H9 (cell line): Measurements from ENCODE around the gene SLC15A3. TPM values are rescaled to one million over a fixed set of nuclear protein-coding genes. Genes with fewer than 3 reads are reported as not detected.

Experiments
- DNase-seq: peaks from one replicate; pipeline ENCODE4 v3.0.0-alpha.2; 2017
- H2AFZ ChIP-seq: one replicate; pipeline ENCODE4 v1.6.1; 2013; ENCODE audit warnings: mild to moderate bottlenecking, low read length, control low read depth, moderate library complexity
- H2AK5ac ChIP-seq: 2 replicates; pipeline ENCODE4 v1.6.1; 2013; ENCODE audit warnings: low read length, control low read depth, mixed read lengths; ENCODE audit not compliant: insufficient read length
- H2BK120ac ChIP-seq: one replicate; pipeline ENCODE4 v1.6.1; 2013; ENCODE audit warnings: low read depth, mild to moderate bottlenecking, low read length, control low read depth, inconsistent platforms; ENCODE audit not compliant: poor library complexity, severe bottlenecking
- H2BK12ac ChIP-seq: 2 replicates; pipeline ENCODE4 v1.6.1; 2013; ENCODE audit warnings: low read length, control low read depth, mixed read lengths, low read depth; ENCODE audit not compliant: insufficient read length
- H2BK15ac ChIP-seq: 2 replicates; pipeline ENCODE4 v1.6.1; 2013; ENCODE audit warnings: low read depth, low read length, control low read depth
- H2BK20ac ChIP-seq: one replicate; pipeline ENCODE4 v1.6.1; 2013; ENCODE audit warnings: low read depth, mild to moderate bottlenecking, low read length, control low read depth, inconsistent platforms; ENCODE audit not compliant: poor library complexity, severe bottlenecking
- H2BK5ac ChIP-seq: 2 replicates; pipeline ENCODE4 v1.6.1; 2013; ENCODE audit warnings: low read length, control low read depth, mixed read lengths; ENCODE audit not compliant: insufficient read length
- H3K14ac ChIP-seq: 2 replicates; pipeline ENCODE4 v1.6.1; 2013; ENCODE audit warnings: low read length, control low read depth; ENCODE audit not compliant: insufficient read depth
- H3K18ac ChIP-seq: 2 replicates; pipeline ENCODE4 v1.6.1; 2013; ENCODE audit warnings: low read depth, mild to moderate bottlenecking, mixed read lengths, low read length, control low read depth; ENCODE audit not compliant: insufficient read length
- H3K23ac ChIP-seq: 2 replicates; pipeline ENCODE4 v1.6.1; 2013; ENCODE audit warnings: low read length, control low read depth, mixed read lengths, low read depth; ENCODE audit not compliant: insufficient read length
- H3K23me2 ChIP-seq: 2 replicates; pipeline ENCODE4 v1.6.1; 2013; ENCODE audit warnings: low read depth, mild to moderate bottlenecking, mixed read lengths, low read length, control low read depth; ENCODE audit not compliant: insufficient read length, poor library complexity, severe bottlenecking
- H3K27ac ChIP-seq: 2 replicates; pipeline ENCODE4 v1.5.1; 2013; ENCODE audit warnings: low read length, control low read depth, mixed read lengths, low read depth; ENCODE audit not compliant: insufficient read length
- H3K27me3 ChIP-seq: 2 replicates; pipeline ENCODE4 v1.6.1; 2013; ENCODE audit warnings: low read length, control low read depth, inconsistent platforms; ENCODE audit not compliant: insufficient read depth
- H3K4ac ChIP-seq: 2 replicates; pipeline ENCODE4 v1.6.1; 2013; ENCODE audit warnings: low read depth, mild to moderate bottlenecking, control low read depth, inconsistent platforms, low read length, moderate library complexity
- H3K4me1 ChIP-seq: 2 replicates; pipeline ENCODE4 v1.6.1; 2013; ENCODE audit warnings: low read length, control low read depth, inconsistent platforms; ENCODE audit not compliant: insufficient read depth
- H3K4me2 ChIP-seq: 2 replicates; pipeline ENCODE4 v1.6.1; 2013; ENCODE audit warnings: low read length, control low read depth, mixed read lengths; ENCODE audit not compliant: insufficient read length, insufficient read depth
- H3K56ac ChIP-seq: 2 replicates; pipeline ENCODE4 v1.6.1; 2013; ENCODE audit warnings: low read depth, mild to moderate bottlenecking, mixed read lengths, low read length, control low read depth; ENCODE audit not compliant: insufficient read length
- H3K79me1 ChIP-seq: 2 replicates; pipeline ENCODE4 v1.6.1; 2013; ENCODE audit warnings: low read depth, mild to moderate bottlenecking, moderate library complexity, low read length, control low read depth, inconsistent platforms; ENCODE audit not compliant: insufficient read depth, poor library complexity, severe bottlenecking
- H3K79me2 ChIP-seq: 2 replicates; pipeline ENCODE4 v1.6.1; 2013; ENCODE audit warnings: low read length, control low read depth, inconsistent platforms; ENCODE audit not compliant: insufficient read depth
- H3K9ac ChIP-seq: 2 replicates; pipeline ENCODE4 v1.6.1; 2013; ENCODE audit warnings: low read length, control low read depth, mixed read lengths; ENCODE audit not compliant: insufficient read length; ENCODE audit errors: extremely low read depth
- H3K9me3 ChIP-seq: one replicate; pipeline ENCODE4 v1.6.1; 2013; ENCODE audit warnings: low read depth, low read length, inconsistent platforms; ENCODE audit not compliant: control insufficient read depth
- H3T11ph ChIP-seq: one replicate; pipeline ENCODE4 v1.6.1; 2013; ENCODE audit warnings: mild to moderate bottlenecking, low read length, control low read depth, inconsistent platforms
- H4K20me1 ChIP-seq: one replicate; pipeline ENCODE4 v1.6.1; 2013; ENCODE audit not compliant: control insufficient read depth, insufficient read length, insufficient read depth
- H4K5ac ChIP-seq: 2 replicates; pipeline ENCODE4 v1.6.1; 2013; ENCODE audit warnings: low read depth, mild to moderate bottlenecking, mixed read lengths, low read length, control low read depth; ENCODE audit not compliant: insufficient read length
- H4K8ac ChIP-seq: replicated peaks from 2 replicates; pipeline ENCODE4 v1.6.1; 2013; ENCODE audit warnings: low read length, control low read depth, mixed read lengths, low read depth; ENCODE audit not compliant: insufficient read length
- H4K91ac ChIP-seq: 2 replicates; pipeline ENCODE4 v1.6.1; 2013; ENCODE audit warnings: low read depth, mild to moderate bottlenecking, moderate library complexity, mixed read lengths, low read length, control low read depth; ENCODE audit not compliant: insufficient read length
- H3K27ac Mint-ChIP-seq, 3 experiments: 2 replicates in 2 of 3; 3 replicates in 1 of 3; pipeline ENCODE4 v1.8.0; 2020 to 2021; ENCODE audit warnings: mixed read lengths in 3 of 3, mild to moderate bottlenecking in 1 of 3, moderate library complexity in 1 of 3
- H3K27me3 Mint-ChIP-seq: 2 replicates; pipeline ENCODE4 v1.8.0; 2021; ENCODE audit warnings: low read depth, mild to moderate bottlenecking, moderate library complexity, mixed read lengths
- H3K36me3 Mint-ChIP-seq, 3 experiments: 2 replicates in 2 of 3; 3 replicates in 1 of 3; pipeline ENCODE4 v1.8.0; 2020 to 2021; ENCODE audit warnings: low read depth in 3 of 3, mixed read lengths in 3 of 3; ENCODE audit not compliant: insufficient read depth in 1 of 3
- H3K4me1 Mint-ChIP-seq, 2 experiments: 2 replicates each; pipeline ENCODE4 v1.8.0; 2020; ENCODE audit warnings: mixed read lengths in 2 of 2
- H3K4me3 Mint-ChIP-seq, 2 experiments: 2 replicates in 1 of 2; 3 replicates in 1 of 2; pipeline ENCODE4 v1.8.0; 2020 to 2021; ENCODE audit warnings: mild to moderate bottlenecking in 2 of 2, mixed read lengths in 2 of 2, moderate library complexity in 1 of 2
- H3K9me3 Mint-ChIP-seq, 2 experiments: 2 replicates in 1 of 2; 3 replicates in 1 of 2; pipeline ENCODE4 v1.8.0; 2020; ENCODE audit warnings: mild to moderate bottlenecking in 2 of 2, mixed read lengths in 2 of 2, moderate library complexity in 1 of 2
- WGBS: extraction: QIAGEN DNeasy Blood & Tissue Kit; methylation state at CpG from one replicate; pipeline ENCODE4 v1.1.7; 2013; ENCODE audit warnings: missing lambda C conversion rate, low lambda C conversion rate, mixed read lengths; ENCODE audit not compliant: insufficient read length; ENCODE audit errors: extremely low coverage; 5-methylcytosine and 5-hydroxymethylcytosine counted together
- total RNA-seq: library from RNA; stranded (reverse); gene quantifications from 2 replicates; pipeline ENCODE4 v1.2.1, GENCODE V29; 2021
- TF ChIP-seq, protein P1 (sequence below): fragments of 200-600 bp; sonication (generic); conservative IDR thresholded peaks from 3 replicates; pipeline ENCODE4 v1.8.0; 2021; ENCODE audit warnings: antibody characterized with exemption, mild to moderate bottlenecking

Gene SLC15A3
- total RNA-seq, 1 experiment from 2014 or later: 7.0 TPM

DNA sequence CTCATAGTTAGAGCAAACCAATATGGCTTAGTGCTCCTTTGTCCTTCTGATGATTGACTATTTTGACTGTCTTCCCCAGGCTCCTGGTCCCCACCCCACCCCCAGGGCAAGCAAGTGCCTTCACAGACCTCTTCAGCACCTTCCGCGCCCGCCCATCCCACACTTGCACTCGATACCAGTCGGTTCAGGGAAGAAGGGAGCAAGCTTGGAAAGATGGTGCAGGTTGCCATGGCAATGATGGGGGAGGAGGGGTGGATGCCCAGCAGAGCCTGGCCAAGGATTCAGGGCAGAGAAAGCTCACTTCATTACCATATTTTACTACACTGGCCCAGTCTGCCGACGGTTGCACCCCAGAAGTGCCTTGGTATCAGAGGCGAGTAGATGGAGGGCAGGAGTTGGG lies 25.5 kb downstream of the SLC15A3 start:
- H3K4me3 Mint-ChIP-seq: no peak overlapping the region
- no CpG with 5 or more reads among the region's 8 CpGs for WGBS
- peaks cover 34 to 61% (median 51%) of the 10 kb centered on the region in 3 experiments; a peak in 6 of 7 replicates for H3K36me3 Mint-ChIP-seq

More for the DNA sequence above, 25.5 kb downstream of the SLC15A3 start:
- Histone ChIP-seq H3K18ac (no peak overlapping the region), H3K4ac (no peak overlapping the region), H2BK12ac (no peak overlapping the region), H2AK5ac (no peak overlapping the region), H2BK120ac (no peak overlapping the region), H3K4me1 (peaks cover 2% of the 10 kb centered on the region; the same call in 1 of the 2 replicates), H2BK20ac (no peak overlapping the region), H3K79me2 (no peaks in the 10 kb centered on the region), H3K56ac (no peak overlapping the region), H4K91ac (no peak overlapping the region), H3K4me2 (no peak overlapping the region), H4K20me1 (no peaks in the 10 kb centered on the region), H2AFZ (no peak overlapping the region), H4K5ac (no peak overlapping the region), H3K27me3 (no peaks in the 10 kb centered on the region), H3K9me3 (no peaks in the 10 kb centered on the region), H2BK5ac (no peak overlapping the region), H3K79me1 (no peaks in the 10 kb centered on the region), H3K9ac (no peak overlapping the region), H3K14ac (no peak overlapping the region), H4K8ac (no peak overlapping the region), H2BK15ac (no peak overlapping the region), H3T11ph (no peak overlapping the region), H3K23me2 (peaks cover 10% of the 10 kb centered on the region), H3K27ac (no peak overlapping the region), H3K23ac (no peak overlapping the region)
- H3K9me3 Mint-ChIP-seq: no peaks in the 10 kb centered on the region
- peaks cover 16 to 21% of the 10 kb centered on the region in 2 experiments for H3K4me1 Mint-ChIP-seq
- H3K27ac Mint-ChIP-seq: no peak overlapping the region
- H3K27me3 Mint-ChIP-seq: peaks cover 7% of the 10 kb centered on the region
- no peak for DNase-seq
- TF ChIP-seq, protein P1, sequence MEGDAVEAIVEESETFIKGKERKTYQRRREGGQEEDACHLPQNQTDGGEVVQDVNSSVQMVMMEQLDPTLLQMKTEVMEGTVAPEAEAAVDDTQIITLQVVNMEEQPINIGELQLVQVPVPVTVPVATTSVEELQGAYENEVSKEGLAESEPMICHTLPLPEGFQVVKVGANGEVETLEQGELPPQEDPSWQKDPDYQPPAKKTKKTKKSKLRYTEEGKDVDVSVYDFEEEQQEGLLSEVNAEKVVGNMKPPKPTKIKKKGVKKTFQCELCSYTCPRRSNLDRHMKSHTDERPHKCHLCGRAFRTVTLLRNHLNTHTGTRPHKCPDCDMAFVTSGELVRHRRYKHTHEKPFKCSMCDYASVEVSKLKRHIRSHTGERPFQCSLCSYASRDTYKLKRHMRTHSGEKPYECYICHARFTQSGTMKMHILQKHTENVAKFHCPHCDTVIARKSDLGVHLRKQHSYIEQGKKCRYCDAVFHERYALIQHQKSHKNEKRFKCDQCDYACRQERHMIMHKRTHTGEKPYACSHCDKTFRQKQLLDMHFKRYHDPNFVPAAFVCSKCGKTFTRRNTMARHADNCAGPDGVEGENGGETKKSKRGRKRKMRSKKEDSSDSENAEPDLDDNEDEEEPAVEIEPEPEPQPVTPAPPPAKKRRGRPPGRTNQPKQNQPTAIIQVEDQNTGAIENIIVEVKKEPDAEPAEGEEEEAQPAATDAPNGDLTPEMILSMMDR: no peak
